Stomach (tissue), 4 donors: ENCODE results near the gene DPF3.

ENCODE experiments used
- CTCF ChIP-seq, 7 experiments: fragments of 450-650 bp in 4 of 7; fragments of 200-600 bp in 3 of 7; sonication (generic) in 3 of 7; IDR thresholded peaks; one replicate each; pipeline ENCODE4 v1.5.1; 2016 to 2019; ENCODE audit warnings: antibody characterized with exemption in 7 of 7, control low read depth in 2 of 7, mild to moderate bottlenecking in 1 of 7
- POLR2A ChIP-seq, 4 donors: fragments of 450-650 bp; IDR thresholded peaks; one replicate each; pipeline ENCODE4 v1.6.1; 2016; ENCODE audit warnings: antibody characterized with exemption in 4 of 4, control low read depth in 2 of 4, mild to moderate bottlenecking in 1 of 4, moderate library complexity in 1 of 4

- TF ChIP-seq POLR2A (IDR thresholded peaks at IDR 0.05) (no peak), CTCF (IDR thresholded peaks at IDR 0.05) (no peak)
Observed at GRCh38 chr14:72901361-72901760, 7.5 kb upstream of the DPF3 start.
